T-cell (primary cell): ENCODE data around the gene QSOX2. TPM values are rescaled to one million over a fixed set of nuclear protein-coding genes. Genes with fewer than 3 reads are reported as not detected.

Experiments
- ATAC-seq, 4 experiments: fragments of 200-7000 bp in 3 of 4; fragments of 150-1000 bp in 1 of 4; cut with Tn5 transposase; replicated peaks in 1 of 4; 1 replicate in 3 of 4; 2 replicates in 1 of 4; pipeline ENCODE4 v1.10.0; 2021; ENCODE audit warnings: moderate library complexity in 3 of 4, mild to moderate bottlenecking in 2 of 4, moderate number of reproducible peaks in 1 of 4
- CTCF ChIA-PET, 2 donors: fragments of 300-600 bp; sonication (Branson Sonifier 250); formaldehyde crosslinking; loops; one replicate each; lab custom pipeline; 2022; ENCODE audit warnings: antibody characterized with exemption in 2 of 2; lab: Charles Lee
- POLR2A ChIA-PET, 2 donors: fragments of 300-600 bp; sonication (Branson Sonifier 250); formaldehyde crosslinking; loops; one replicate each; lab custom pipeline; 2022; ENCODE audit warnings: antibody characterized with exemption in 2 of 2; lab: Charles Lee
- DNase-seq, 35 experiments: peaks; one replicate each; pipeline versions ENCODE4 v3.0.0 to v3.0.0-alpha.2; 2013 to 2023
- H3K27ac ChIP-seq: one replicate; pipeline ENCODE4 v1.5.1; 2013; ENCODE audit warnings: low read length
- H3K27me3 ChIP-seq, 2 experiments: replicated peaks in 1 of 2; 1 replicate in 1 of 2; 2 replicates in 1 of 2; pipeline versions ENCODE4 v1.6.1 to v1.7.0; 2013; ENCODE audit warnings: low read length in 1 of 2, mixed read lengths in 1 of 2; ENCODE audit not compliant: control insufficient read depth in 2 of 2, insufficient read depth in 2 of 2; ENCODE audit errors: extremely low read depth in 1 of 2
- H3K36me3 ChIP-seq, 2 donors: 1 replicate in 1 of 2; 2 replicates in 1 of 2; pipeline versions ENCODE4 v1.6.1 to v1.7.0; 2013; ENCODE audit warnings: low read length in 1 of 2; ENCODE audit not compliant: control insufficient read depth in 2 of 2, insufficient read depth in 1 of 2; ENCODE audit errors: extremely low read depth in 1 of 2
- H3K4me1 ChIP-seq, 2 experiments: 1 replicate in 1 of 2; 2 replicates in 1 of 2; pipeline versions ENCODE4 v1.6.1 to v1.7.0; 2013; ENCODE audit warnings: low read length in 2 of 2, mixed read lengths in 1 of 2; ENCODE audit not compliant: insufficient read depth in 2 of 2, control insufficient read depth in 1 of 2; ENCODE audit errors: extremely low read depth in 1 of 2
- H3K4me3 ChIP-seq, 2 donors: 1 replicate in 1 of 2; 2 replicates in 1 of 2; pipeline versions ENCODE4 v1.5.1 to v1.7.0; 2013; ENCODE audit warnings: mild to moderate bottlenecking in 2 of 2, low read length in 1 of 2, moderate library complexity in 1 of 2; ENCODE audit not compliant: control insufficient read depth in 1 of 2; ENCODE audit errors: extremely low read depth in 1 of 2
- H3K9me3 ChIP-seq: 2 replicates; pipeline ENCODE4 v1.7.0; 2013
- H3K27ac Mint-ChIP-seq, 2 donors: one replicate each; pipeline ENCODE4 v1.8.0; 2020 to 2021; ENCODE audit warnings: mild to moderate bottlenecking in 2 of 2, mixed read lengths in 2 of 2
- H3K27me3 Mint-ChIP-seq, 2 donors: one replicate each; pipeline ENCODE4 v1.8.0; 2021 to 2022; ENCODE audit warnings: mixed read lengths in 2 of 2
- H3K36me3 Mint-ChIP-seq: one replicate; pipeline ENCODE4 v1.8.0; 2021; ENCODE audit warnings: mixed read lengths
- H3K4me1 Mint-ChIP-seq, 3 donors: one replicate each; pipeline ENCODE4 v1.8.0; 2020 to 2022; ENCODE audit warnings: mixed read lengths in 3 of 3, mild to moderate bottlenecking in 1 of 3
- H3K4me3 Mint-ChIP-seq, 3 donors: one replicate each; pipeline ENCODE4 v1.8.0; 2020 to 2022; ENCODE audit warnings: mild to moderate bottlenecking in 3 of 3, mixed read lengths in 3 of 3, moderate library complexity in 3 of 3
- H3K9me3 Mint-ChIP-seq, 3 donors: one replicate each; pipeline ENCODE4 v1.8.0; 2020 to 2022; ENCODE audit warnings: mixed read lengths in 3 of 3
- WGBS: methylation state at CpG from one replicate; pipeline ENCODE4 v1.1.5; 2013; ENCODE audit warnings: missing lambda C conversion rate; ENCODE audit not compliant: insufficient coverage; 5-methylcytosine and 5-hydroxymethylcytosine counted together
- total RNA-seq, 35 experiments: library from RNA in 6 of 35; stranded (reverse) in 6 of 35; fragments of 120-200 nt in 1 of 35; gene quantifications; one replicate each; pipeline versions ENCODE4 v1.2.1 to v1.2.4 and lab custom pipeline; 2013 to 2026

The QSOX2 gene
- total RNA-seq, 5 donors from 2014 or later (not counting 1 experiment from before 2014, with no cell fraction given): 14.1 to 19.4 (median 17.0) TPM

- no peaks in the 10 kb centered on the region for H3K9me3 Mint-ChIP-seq
Observed at GRCh38 chr9:136264441-136265405, 19.1 kb upstream of the QSOX2 start.

GRCh38 chr9:136264031-136264430, 18.4 kb upstream of the QSOX2 start:
- Histone ChIP-seq H3K27ac (no peak overlapping the region), H3K36me3 (no peaks in the 10 kb centered on the region), H3K9me3 (no peaks in the 10 kb centered on the region), H3K4me3 (no peak overlapping the region), H3K27me3 (peaks cover 0 to 22% of the 10 kb centered on the region in 2 experiments), H3K4me1 (peaks cover 0 to 16% of the 10 kb centered on the region in 2 experiments)
- Mint-ChIP-seq H3K4me1 (peaks cover 4 to 11% (median 10%) of the 10 kb centered on the region in 3 donors), H3K4me3 (no peak overlapping the region), H3K9me3 (no peaks in the 10 kb centered on the region), H3K27me3 (no peaks in the 10 kb centered on the region), H3K27ac (no peak overlapping the region), H3K36me3 (no peaks in the 10 kb centered on the region)
- CTCF ChIA-PET: no interaction called here
- POLR2A ChIA-PET: no interaction called here
- WGBS: 94% methylated on average over 15 of the region's 19 CpGs
- DNase-seq (no peak), ATAC-seq (no peak)

More at GRCh38 chr9:136264441-136265405, 19.1 kb upstream of the QSOX2 start:
- Histone ChIP-seq H3K4me1 (peaks cover 0 to 16% of the 10 kb centered on the region in 2 experiments), H3K27me3 (peaks cover 0 to 22% of the 10 kb centered on the region in 2 experiments), H3K36me3 (no peaks in the 10 kb centered on the region), H3K9me3 (no peaks in the 10 kb centered on the region), H3K4me3 (no peak overlapping the region), H3K27ac (no peak overlapping the region)
- Mint-ChIP-seq H3K27me3 (no peaks in the 10 kb centered on the region), H3K27ac (no peak overlapping the region), H3K4me1 (peaks cover 4 to 11% (median 10%) of the 10 kb centered on the region in 3 donors), H3K4me3 (no peak overlapping the region), H3K36me3 (no peaks in the 10 kb centered on the region)
- WGBS: 75% methylated on average over 23 of the region's 24 CpGs
- DNase-seq (no peak), ATAC-seq (no peak)
- CTCF ChIA-PET: no interaction called here
- POLR2A ChIA-PET: interaction anchor here in 1 of 2 donors (0.7 kb wide), 1 partner anchor 19 kb away, joined by 5 read pairs; no protein-coding TSS in a partner anchor

DNA sequence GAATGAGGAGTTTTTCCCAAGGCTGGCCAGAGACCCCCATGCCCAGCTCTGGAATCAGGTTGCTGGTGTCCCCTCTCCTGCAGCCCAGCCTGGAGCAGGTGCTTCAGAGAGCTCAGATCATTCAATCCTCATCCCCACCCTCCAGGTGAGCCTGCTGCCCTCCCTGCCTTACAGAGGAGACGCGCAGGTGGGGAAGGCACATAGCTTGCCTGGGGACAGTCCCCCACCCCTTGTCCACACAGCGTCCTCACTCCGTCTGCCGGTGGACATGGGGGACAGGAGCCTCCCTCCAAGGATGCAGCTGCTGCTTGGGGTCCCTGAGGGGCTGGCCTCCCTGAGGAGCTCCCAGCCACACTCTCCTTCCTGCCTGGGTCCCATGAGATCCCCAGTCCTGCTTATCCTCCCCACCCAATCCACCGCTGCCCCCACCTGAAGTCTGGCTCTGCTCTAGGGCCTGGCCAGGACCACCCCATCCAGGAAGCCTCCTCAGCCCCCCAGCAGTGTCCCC, 17.1 kb upstream of the QSOX2 start:
- H3K9me3 Mint-ChIP-seq: no peaks in the 10 kb centered on the region
- ChIA-PET POLR2A (no interaction called here), CTCF (no interaction called here)
- H3K27ac ChIP-seq: no peak overlapping the region
- H3K4me1 ChIP-seq: peaks cover 0 to 12% of the 10 kb centered on the region in 2 experiments
- peaks cover 4 to 10% (median 8%) of the 10 kb centered on the region in 3 donors for H3K4me1 Mint-ChIP-seq
- H3K4me3 ChIP-seq: no peak overlapping the region
- H3K9me3 ChIP-seq: no peaks in the 10 kb centered on the region
- H3K36me3 Mint-ChIP-seq: no peaks in the 10 kb centered on the region
- H3K27ac Mint-ChIP-seq: no peak overlapping the region
- no peak overlapping the region for H3K4me3 Mint-ChIP-seq
- H3K27me3 Mint-ChIP-seq: no peaks in the 10 kb centered on the region
- DNase-seq: no peak
- H3K27me3 ChIP-seq: peaks cover 0 to 23% of the 10 kb centered on the region in 2 experiments
- 90% methylated on average over 5 of the region's 6 CpGs for WGBS
- ATAC-seq: no peak
- no peaks in the 10 kb centered on the region for H3K36me3 ChIP-seq

DNA sequence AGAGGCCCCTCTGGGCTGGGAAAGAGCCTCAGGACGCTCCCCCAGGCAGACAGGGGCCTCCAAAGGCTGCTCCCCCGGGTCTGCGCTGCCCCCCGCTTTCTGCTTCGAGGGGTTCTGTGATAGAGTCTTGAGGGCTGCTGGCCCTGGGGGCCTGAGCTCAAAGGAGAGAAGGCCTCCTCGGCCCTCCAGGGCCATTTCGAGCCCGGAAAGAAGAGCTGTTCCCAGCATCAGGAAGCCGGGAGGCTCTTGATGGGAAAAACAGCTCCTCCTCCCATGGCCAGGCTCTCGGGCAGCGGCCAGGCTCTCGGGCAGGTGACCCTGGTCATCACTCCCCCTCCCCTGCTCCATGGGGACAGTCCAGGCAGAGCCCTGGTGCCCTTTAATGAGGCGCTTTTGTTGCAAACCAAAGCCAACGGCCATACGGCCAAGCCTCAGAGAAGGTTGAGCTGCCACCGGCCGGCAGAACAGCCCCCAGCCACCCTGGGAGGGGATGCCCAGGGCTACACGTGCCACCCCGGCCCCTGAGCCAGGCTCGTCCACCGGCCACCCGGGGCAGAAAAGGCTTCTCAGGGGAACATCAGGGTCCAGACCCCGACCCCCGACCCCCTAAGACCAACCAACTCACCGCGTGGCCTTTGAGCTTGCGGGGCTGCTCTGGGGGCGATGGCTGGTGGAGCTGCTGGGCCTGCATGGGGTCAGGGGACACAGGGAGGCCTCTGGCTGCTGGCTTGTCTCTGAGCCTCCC, 16.2 kb upstream of the QSOX2 start:
- POLR2A ChIA-PET: no interaction called here
- no peak overlapping the region for H3K4me3 Mint-ChIP-seq
- no peaks in the 10 kb centered on the region for H3K9me3 Mint-ChIP-seq
- 87% methylated on average over 26 of the region's 28 CpGs for WGBS
- Histone ChIP-seq H3K4me3 (no peak overlapping the region), H3K27me3 (peaks cover 0 to 24% of the 10 kb centered on the region in 2 experiments), H3K27ac (no peak overlapping the region), H3K9me3 (no peaks in the 10 kb centered on the region), H3K36me3 (no peaks in the 10 kb centered on the region), H3K4me1 (peaks cover 0 to 6% of the 10 kb centered on the region in 2 experiments)
- peaks cover under 1 to 5% (median 5%) of the 10 kb centered on the region in 3 donors for H3K4me1 Mint-ChIP-seq
- no peaks in the 10 kb centered on the region for H3K27me3 Mint-ChIP-seq
- no peak for DNase-seq
- no peak for ATAC-seq
- CTCF ChIA-PET: no interaction called here
- no peaks in the 10 kb centered on the region for H3K36me3 Mint-ChIP-seq
- no peak overlapping the region for H3K27ac Mint-ChIP-seq

- Histone ChIP-seq H3K4me1 (no peaks in the 10 kb centered on the region), H3K27ac (no peak overlapping the region), H3K9me3 (no peaks in the 10 kb centered on the region), H3K36me3 (no peaks in the 10 kb centered on the region), H3K4me3 (no peak overlapping the region), H3K27me3 (peaks cover 0 to 21% of the 10 kb centered on the region in 2 experiments)
- CTCF ChIA-PET: no interaction called here
- H3K9me3 Mint-ChIP-seq: no peaks in the 10 kb centered on the region
- no peak for ATAC-seq
- no peaks in the 10 kb centered on the region for H3K36me3 Mint-ChIP-seq
- POLR2A ChIA-PET: no interaction called here
- no peak for DNase-seq
- no peaks in the 10 kb centered on the region for H3K4me1 Mint-ChIP-seq
- 76% methylated on average over 13 of the region's 20 CpGs for WGBS
- no peak overlapping the region for H3K27ac Mint-ChIP-seq
- no peak overlapping the region for H3K4me3 Mint-ChIP-seq
- no peaks in the 10 kb centered on the region for H3K27me3 Mint-ChIP-seq
Observed at GRCh38 chr9:136260936-136261472, 15.4 kb upstream of the QSOX2 start.

DNA sequence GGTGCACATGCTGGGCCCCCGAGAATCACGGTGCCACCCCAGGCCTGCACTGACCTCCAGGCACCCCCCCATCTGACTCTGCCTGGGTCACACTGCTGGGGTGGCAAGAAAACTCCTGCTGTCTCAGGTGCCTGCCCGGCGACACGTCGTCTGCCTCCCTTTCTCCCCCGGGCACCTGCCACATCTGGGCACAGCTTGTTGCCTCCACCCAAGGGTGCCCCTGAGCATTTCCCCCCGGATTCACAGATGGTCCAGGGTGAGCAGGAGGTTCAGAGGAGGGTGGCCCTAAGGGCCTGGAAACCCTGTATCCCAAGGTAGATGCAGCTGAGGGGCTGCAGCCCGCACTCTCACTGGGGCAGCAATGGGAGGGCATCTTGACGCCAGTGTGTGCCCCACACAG, 14.9 kb upstream of the QSOX2 start:
- H3K4me3 Mint-ChIP-seq: no peak overlapping the region
- H3K27me3 Mint-ChIP-seq: no peaks in the 10 kb centered on the region
- ATAC-seq (no peak), DNase-seq (no peak)
- H3K27ac Mint-ChIP-seq: no peak overlapping the region
- WGBS: 81% methylated on average over 8 of the region's 10 CpGs
- Histone ChIP-seq H3K27me3 (peaks cover 0 to 22% of the 10 kb centered on the region in 2 experiments), H3K27ac (no peak overlapping the region), H3K36me3 (no peaks in the 10 kb centered on the region), H3K4me1 (no peaks in the 10 kb centered on the region), H3K9me3 (no peaks in the 10 kb centered on the region), H3K4me3 (no peak overlapping the region)
- no peaks in the 10 kb centered on the region for H3K9me3 Mint-ChIP-seq
- POLR2A ChIA-PET: no interaction called here
- no peaks in the 10 kb centered on the region for H3K4me1 Mint-ChIP-seq
- CTCF ChIA-PET: no interaction called here
- H3K36me3 Mint-ChIP-seq: no peaks in the 10 kb centered on the region
